HG03039 (cell line): ENCODE results near the gene RAB20.
"Not testable (repeated sequence)": the region's sequence is repeated elsewhere in the genome, so short reads cannot be mapped to it uniquely, and the experiment has no call there.

ENCODE experiments used
- ATAC-seq: cut with Tn5 transposase; IDR thresholded peaks from one replicate; pipeline ENCODE4 v1.9.1; 2021; ENCODE audit warnings: mild to moderate bottlenecking, moderate library complexity; ENCODE audit not compliant: unreplicated experiment

The RAB20 gene

GRCh38 chr13:110555601-110556223, 5.8 kb downstream of the RAB20 start:
- no peak for ATAC-seq

GRCh38 chr13:110554946-110555345, 6.6 kb downstream of the RAB20 start:
- ATAC-seq = no peak

GRCh38 chr13:110554227-110554836, 7.2 kb downstream of the RAB20 start:
- ATAC-seq = no peak

- no peak for ATAC-seq
Observed at GRCh38 chr13:110553417-110553816, 8.1 kb downstream of the RAB20 start.

- no peak for ATAC-seq
Observed at GRCh38 chr13:110552767-110553166, 8.8 kb downstream of the RAB20 start.

GRCh38 chr13:110551284-110551683, 10.2 kb downstream of the RAB20 start:
- no peak for ATAC-seq

- ATAC-seq = no peak
Observed at GRCh38 chr13:110549795-110550160, 11.7 kb downstream of the RAB20 start.

GRCh38 chr13:110548891-110549794, 12.4 kb downstream of the RAB20 start:
- no peak for ATAC-seq

- no peak for ATAC-seq
Observed at GRCh38 chr13:110546926-110547325, 14.6 kb downstream of the RAB20 start.

- ATAC-seq = no peak
Observed at GRCh38 chr13:110546378-110546777, 15.1 kb downstream of the RAB20 start.

GRCh38 chr13:110542169-110542796, 19.2 kb downstream of the RAB20 start:
- no peak for ATAC-seq

- no peak for ATAC-seq
Observed at GRCh38 chr13:110541526-110541920, 20.0 kb downstream of the RAB20 start.

GRCh38 chr13:110540871-110541525, 20.5 kb downstream of the RAB20 start:
- no peak for ATAC-seq

- ATAC-seq = no peak
Observed at GRCh38 chr13:110539894-110540293, 21.6 kb downstream of the RAB20 start.

- no peak for ATAC-seq
Observed at GRCh38 chr13:110538632-110539031, 22.9 kb downstream of the RAB20 start.

- ATAC-seq = no peak
Observed at GRCh38 chr13:110536006-110536693, 25.4 kb downstream of the RAB20 start.

GRCh38 chr13:110535526-110535925, 26.0 kb downstream of the RAB20 start:
- no peak for ATAC-seq

- ATAC-seq = no peak
Observed at GRCh38 chr13:110533771-110534670, 27.5 kb downstream of the RAB20 start.

GRCh38 chr13:110532258-110532657, 29.3 kb downstream of the RAB20 start:
- ATAC-seq = not testable (repeated sequence)
